NCI-H2171 (cell line): ENCODE results near the gene LRRK1.

Experiments used
- DNase-seq: peaks from one replicate; lab custom pipeline; 2025; lab: John Stamatoyannopoulos, UW

The LRRK1 gene

GRCh38 chr15:101114166-101114565, 195.0 kb downstream of the LRRK1 start:
- no peak for DNase-seq

GRCh38 chr15:101114610-101115009, 195.5 kb downstream of the LRRK1 start:
- DNase-seq, result no peak

GRCh38 chr15:101115393-101115785, 196.2 kb downstream of the LRRK1 start:
- DNase-seq, result no peak

- DNase-seq, result no peak
Measured at GRCh38 chr15:101115786-101116680, 196.9 kb downstream of the LRRK1 start.

GRCh38 chr15:101116681-101116976, 197.5 kb downstream of the LRRK1 start:
- no peak for DNase-seq

- DNase-seq, result no peak
Measured at GRCh38 chr15:101118116-101118515, 199.0 kb downstream of the LRRK1 start.

GRCh38 chr15:101118615-101119014, 199.5 kb downstream of the LRRK1 start:
- DNase-seq, result no peak

GRCh38 chr15:101119181-101119580, 200.0 kb downstream of the LRRK1 start:
- DNase-seq, result no peak
